Lung microvascular endothelial cell (primary cell): ENCODE data around the gene CD80. TPM values are rescaled to one million over a fixed set of nuclear protein-coding genes. Genes with fewer than 3 reads are reported as not detected.
"Not testable (repeated sequence)": the region's sequence is repeated elsewhere in the genome, so short reads cannot be mapped to it uniquely, and the experiment has no call there.

Experiments
- DNase-seq, 2 donors: peaks; one replicate each; pipeline versions ENCODE4 v3.0.0 to v3.0.0-alpha.2; 2010; ENCODE audit warnings: low read depth in 2 of 2
- total RNA-seq: library from RNA; depleted of rRNA; stranded (reverse); fragments of >200 nt; gene quantifications from 2 replicates; pipeline ENCODE4 v1.2.1, GENCODE V29; 2014

CD80 gene
- total RNA-seq, 1 donor from 2014 or later = under 0.01 TPM

DNA sequence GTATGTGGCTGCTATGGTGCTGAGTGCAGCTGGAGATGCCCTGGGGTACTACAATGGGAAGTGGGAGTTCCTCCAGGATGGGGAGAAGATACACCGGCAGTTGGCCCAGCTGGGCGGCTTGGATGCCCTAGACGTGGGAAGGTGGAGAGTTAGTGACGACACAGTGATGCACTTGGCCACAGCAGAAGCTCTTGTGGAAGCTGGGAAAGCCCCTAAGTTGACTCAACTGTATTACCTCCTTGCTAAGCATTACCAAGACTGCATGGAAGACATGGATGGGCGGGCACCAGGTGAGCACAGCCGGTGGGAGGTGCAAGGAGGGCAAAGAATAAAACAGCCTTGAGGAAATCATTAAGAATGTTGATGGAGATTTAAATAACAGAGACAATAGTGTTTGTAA, 22.8 kb upstream of the CD80 start:
- DNase-seq = no peak

DNA sequence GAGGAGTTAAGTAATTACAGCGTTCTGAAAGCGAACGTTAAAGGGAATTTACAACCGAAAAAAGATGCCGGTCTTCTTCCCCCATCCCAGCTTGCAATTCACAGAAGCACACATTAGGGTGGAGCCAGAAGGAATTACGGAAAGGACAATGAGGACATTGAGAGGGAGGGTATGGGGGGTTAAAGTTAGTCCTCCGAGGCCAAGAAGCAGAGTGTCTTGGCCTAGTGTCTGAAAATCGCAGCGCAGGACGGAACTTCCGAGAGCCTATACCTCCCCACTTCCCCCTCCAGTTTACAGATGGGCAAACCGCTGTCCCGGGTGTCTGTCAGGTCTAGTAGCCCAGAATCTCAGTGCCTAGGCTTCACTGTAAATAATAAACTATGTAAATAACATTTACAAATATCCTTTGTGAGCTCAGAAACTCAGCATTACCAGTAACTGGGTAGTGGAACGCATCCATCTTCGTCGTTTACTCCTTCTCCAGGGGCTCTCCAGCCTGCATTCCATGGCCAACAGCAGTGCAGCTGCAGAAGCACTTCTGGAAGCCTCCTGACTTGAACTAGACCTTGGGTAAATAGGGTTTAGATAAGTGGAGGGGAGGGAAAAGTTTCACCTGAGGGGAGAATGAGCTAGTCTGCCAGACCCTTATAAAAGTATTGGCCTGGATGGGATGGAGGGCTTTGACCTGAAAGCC, 20.8 kb upstream of the CD80 start:
- no peak for DNase-seq

GRCh38 chr3:119579366-119580066, 20.1 kb upstream of the CD80 start, which contains the start of gene ADPRH:
TSS of gene ADPRH (plus strand) at chr3:119579492. CDS start at chr3:119582170, 2,678 bp downstream.
- DNase-seq = peak; percentile 73 to 80

- DNase-seq = no peak
Measured at GRCh38 chr3:119575507-119575906, 16.1 kb upstream of the CD80 start.

DNA sequence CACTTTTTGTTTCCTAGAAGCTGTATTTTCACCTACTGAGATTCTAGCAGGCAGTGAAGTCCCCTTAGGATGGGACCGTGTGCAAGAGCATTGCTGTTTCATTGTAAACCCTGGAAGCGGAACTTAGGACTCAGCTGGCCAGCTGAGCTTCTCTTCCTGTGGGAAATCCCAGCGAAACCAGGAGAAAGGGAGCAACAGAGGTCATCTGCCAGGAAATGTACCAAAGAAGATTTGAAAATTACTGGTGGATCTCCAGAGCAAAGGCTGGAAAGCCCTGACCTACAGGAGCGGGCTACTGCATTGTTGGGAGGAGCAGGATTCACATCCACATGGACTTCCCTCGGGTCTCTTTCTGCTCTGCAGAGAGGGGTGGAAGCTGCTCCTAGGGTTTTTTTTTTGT, 12.3 kb upstream of the CD80 start:
- peak; percentile 84 to 88 for DNase-seq

GRCh38 chr3:119571230-119571629, 11.8 kb upstream of the CD80 start:
- DNase-seq = no peak

DNA sequence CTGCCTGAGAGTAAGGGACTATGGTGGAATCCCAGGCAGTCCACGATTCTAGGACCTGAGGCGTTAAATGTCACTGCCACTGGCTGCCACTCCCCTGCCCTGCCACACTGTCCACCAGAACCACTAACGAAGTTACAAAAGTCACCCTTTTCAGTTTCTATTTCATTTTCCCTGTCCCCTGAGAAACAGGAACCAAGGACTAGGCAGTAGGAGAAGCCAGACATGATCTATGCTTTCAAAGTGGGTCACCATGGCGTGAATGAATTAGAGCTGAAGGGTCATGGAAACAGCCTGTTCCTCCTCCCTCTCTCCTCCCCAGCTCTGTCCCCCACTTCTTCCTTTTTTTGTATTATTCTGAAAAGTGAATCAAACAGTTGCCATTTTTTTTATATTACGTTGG, 10.8 kb upstream of the CD80 start:
- DNase-seq = no peak

GRCh38 chr3:119569156-119569555, 9.7 kb upstream of the CD80 start:
- DNase-seq = no peak

GRCh38 chr3:119563334-119563733, 3.9 kb upstream of the CD80 start:
- DNase-seq = not testable (repeated sequence)

DNA sequence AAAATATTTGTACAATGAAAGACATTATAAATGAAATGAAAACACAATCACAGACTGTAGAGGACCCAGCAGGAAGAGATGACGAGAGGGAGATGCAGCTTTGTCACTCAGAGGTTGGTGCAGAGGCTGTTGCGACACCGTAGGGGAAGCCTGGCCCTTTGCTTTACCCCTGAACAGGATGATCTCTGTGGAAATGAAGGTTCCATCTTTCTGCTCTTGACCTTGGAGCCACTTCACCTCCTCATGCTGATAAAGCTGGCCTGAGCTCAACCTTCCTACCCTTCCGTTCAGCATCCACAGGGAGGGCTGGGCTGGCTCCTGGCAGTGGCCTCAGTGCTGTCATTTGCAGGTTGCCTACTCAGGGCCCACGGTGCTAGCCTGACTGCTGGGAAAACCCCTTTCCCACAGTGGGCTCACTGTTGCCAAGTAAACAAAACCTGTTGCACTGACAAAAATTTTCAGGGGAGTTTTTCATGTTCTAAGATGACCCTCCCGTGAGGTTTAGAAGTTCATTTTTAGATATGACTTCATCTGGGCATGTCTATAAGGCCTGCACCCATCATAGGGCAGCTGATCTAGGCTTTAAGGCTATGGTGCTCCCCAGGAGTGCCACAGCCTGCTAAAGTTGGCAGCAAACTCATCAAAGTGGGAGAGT, 3.0 kb upstream of the CD80 start:
- peak; percentile 38 to 75 for DNase-seq

- DNase-seq = no peak
Measured at GRCh38 chr3:119560160-119560559, 746 bp upstream of the CD80 start.

DNA sequence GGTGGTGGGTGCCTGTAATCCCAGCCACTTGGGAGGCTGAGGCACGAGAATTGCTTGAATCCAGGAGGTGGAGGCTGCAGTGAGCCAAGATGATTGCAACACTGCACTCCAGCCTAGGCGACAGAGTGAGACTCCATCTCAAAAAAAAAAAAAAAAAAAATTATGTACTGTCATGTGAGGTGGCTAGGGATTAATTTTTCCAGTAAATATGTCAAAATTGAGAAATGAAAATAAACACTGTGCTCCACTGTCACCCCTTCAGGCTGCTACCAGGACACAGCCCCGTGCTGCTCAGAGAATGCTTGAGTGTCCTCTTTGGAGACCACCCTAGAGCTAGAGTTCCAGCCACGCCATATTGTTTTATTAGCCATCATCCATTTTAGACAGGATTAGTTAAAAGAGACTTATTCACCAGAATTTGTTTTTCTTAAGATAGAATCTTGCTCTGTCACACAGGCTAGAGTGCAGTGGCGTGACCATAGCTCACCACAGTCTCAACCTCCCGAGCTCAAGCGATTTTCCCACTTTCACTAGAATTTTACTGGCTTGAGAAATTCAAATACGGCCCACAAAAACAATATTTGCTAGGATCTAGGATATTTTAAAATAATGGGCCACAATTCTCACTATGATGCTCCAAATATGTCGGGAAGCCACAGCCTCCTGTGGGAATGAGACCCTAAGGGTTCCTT, 642 bp downstream of the CD80 start:
- DNase-seq = no peak

- no peak for DNase-seq
Measured at GRCh38 chr3:119557877-119558269, 1.5 kb downstream of the CD80 start.

DNA sequence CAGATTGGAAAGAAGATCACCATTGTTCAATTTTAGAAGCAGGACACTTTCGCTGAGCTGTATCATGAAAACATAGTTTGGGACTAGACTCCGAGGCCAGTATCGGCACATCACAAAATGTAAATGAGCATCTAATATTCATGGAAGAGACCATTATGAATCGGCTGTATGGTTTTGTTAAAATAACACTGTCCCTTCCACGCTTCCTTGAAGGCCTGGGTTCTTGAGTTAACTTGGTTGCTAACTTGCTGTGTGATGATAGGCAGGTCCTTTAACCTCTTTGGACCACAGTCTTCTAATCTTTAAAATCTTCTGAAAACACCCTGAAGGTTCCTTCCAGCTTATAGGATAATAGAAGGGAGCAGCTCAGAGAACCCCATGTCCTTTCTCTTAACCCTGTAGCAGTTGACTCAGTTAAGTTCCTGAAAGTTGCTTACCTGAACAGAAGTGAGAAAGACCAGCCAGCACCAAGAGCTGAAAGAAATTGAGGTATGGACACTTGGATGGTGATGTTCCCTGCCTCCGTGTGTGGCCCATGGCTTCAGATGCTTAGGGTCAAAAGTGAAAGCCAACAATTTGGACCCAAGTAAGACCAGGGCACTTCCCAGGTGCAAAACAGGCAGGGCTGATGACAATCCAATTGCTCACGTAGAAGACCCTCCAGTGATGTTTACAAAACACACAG, 2.1 kb downstream of the CD80 start:
- DNase-seq = no peak

GRCh38 chr3:119555929-119556328, 3.5 kb downstream of the CD80 start:
- no peak for DNase-seq

- DNase-seq = peak in 1 of 2 donors; percentile 3
Measured at GRCh38 chr3:119555309-119555735, 4.1 kb downstream of the CD80 start.

DNA sequence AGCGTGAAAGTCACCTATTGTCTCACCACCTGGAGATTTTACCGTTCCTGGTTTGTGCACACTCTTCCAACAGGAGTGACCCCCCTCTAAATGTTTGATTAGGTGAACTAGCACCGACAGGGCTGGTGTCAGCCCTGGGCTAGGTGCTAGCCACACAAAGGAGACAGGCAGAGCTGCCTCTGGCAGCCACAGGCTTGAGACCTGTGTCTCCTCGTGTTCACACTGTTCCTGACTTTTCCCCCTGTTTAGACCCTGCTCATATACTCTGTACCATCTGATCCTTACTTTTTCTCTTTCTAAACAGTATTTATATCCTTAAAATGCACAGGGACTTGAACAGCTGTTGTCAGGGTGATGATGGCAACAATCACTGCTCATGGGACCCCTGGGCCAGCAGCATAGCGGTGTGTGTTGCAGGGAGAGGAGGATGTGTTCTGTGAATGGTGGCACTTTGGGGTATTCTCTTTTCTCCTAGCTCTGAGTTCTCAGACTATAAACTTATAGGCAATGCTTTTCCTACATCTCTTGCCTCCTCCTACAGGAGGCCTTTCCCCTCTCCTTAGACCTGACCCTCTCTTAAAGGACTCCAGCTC, 5.5 kb downstream of the CD80 start:
- no peak for DNase-seq

GRCh38 chr3:119552928-119553327, 6.5 kb downstream of the CD80 start:
- not testable (repeated sequence) for DNase-seq

GRCh38 chr3:119551598-119551997, 7.8 kb downstream of the CD80 start:
- no peak for DNase-seq

- DNase-seq = no peak
Measured at GRCh38 chr3:119550192-119550910, 9.1 kb downstream of the CD80 start.
